ENCODE measurements around the gene DOCK8.

DOCK8 gene

GRCh38 chr9:436482-436881, 221.8 kb downstream of the DOCK8 start:
- no peak for DNase-seq

GRCh38 chr9:437066-437465, 222.4 kb downstream of the DOCK8 start:
- no peak for DNase-seq

- no peak for DNase-seq
Measured at GRCh38 chr9:437574-438001, 222.9 kb downstream of the DOCK8 start.

GRCh38 chr9:438066-438465, 223.4 kb downstream of the DOCK8 start:
- DNase-seq: no peak

- DNase-seq: no peak
Measured at GRCh38 chr9:438961-439768, 224.5 kb downstream of the DOCK8 start.

GRCh38 chr9:441126-441525, 226.5 kb downstream of the DOCK8 start:
- no peak for DNase-seq

- no peak for DNase-seq
Measured at GRCh38 chr9:444528-444927, 229.9 kb downstream of the DOCK8 start.

GRCh38 chr9:445033-445432, 230.4 kb downstream of the DOCK8 start:
- no peak for DNase-seq

GRCh38 chr9:446074-446699, 231.5 kb downstream of the DOCK8 start:
- no peak for DNase-seq

GRCh38 chr9:447230-448025, 232.8 kb downstream of the DOCK8 start:
- no peak for DNase-seq

- no peak for DNase-seq
Measured at GRCh38 chr9:450057-450456, 235.4 kb downstream of the DOCK8 start.

GRCh38 chr9:450561-450960, 235.9 kb downstream of the DOCK8 start:
- no peak for DNase-seq

GRCh38 chr9:453832-454231, 239.2 kb downstream of the DOCK8 start:
- no peak for DNase-seq

GRCh38 chr9:456365-456764, 241.7 kb downstream of the DOCK8 start:
- DNase-seq: no peak

- DNase-seq: no peak
Measured at GRCh38 chr9:458590-458989, 243.9 kb downstream of the DOCK8 start.

- DNase-seq: peak; percentile 29
Measured at GRCh38 chr9:459491-460444, 245.1 kb downstream of the DOCK8 start.

GRCh38 chr9:462121-462520, 247.5 kb downstream of the DOCK8 start:
- DNase-seq: no peak

- DNase-seq: peak; percentile 81
Measured at GRCh38 chr9:462606-463005, 247.9 kb downstream of the DOCK8 start.

- DNase-seq: no peak
Measured at GRCh38 chr9:463455-464171, 248.9 kb downstream of the DOCK8 start.

GRCh38 chr9:466747-467146, 252.1 kb downstream of the DOCK8 start:
- no peak for DNase-seq

GRCh38 chr9:468766-469426, 254.2 kb downstream of the DOCK8 start:
- no peak for DNase-seq

All from NCI-H1694 (cell line).